DMS153 treated with DMSO at 0.1 percent for 48 hours (cell line): ENCODE data around the gene DEAF1.
A peak's percentile ranks its signal among the peaks of the same experiment; 100 is the strongest.

Source experiments
- DNase-seq: peaks from one replicate; lab custom pipeline; 2025; ENCODE audit not compliant: unreplicated experiment; lab: John Stamatoyannopoulos, UW

DEAF1 gene

GRCh38 chr11:613369-613968, 81.6 kb downstream of the DEAF1 start:
- DNase-seq, result peak; percentile 43

GRCh38 chr11:612961-613300, 82.1 kb downstream of the DEAF1 start:
- DNase-seq, result no peak

- no peak for DNase-seq
Observed at GRCh38 chr11:612201-612960, 82.6 kb downstream of the DEAF1 start.

GRCh38 chr11:611001-611996, 83.7 kb downstream of the DEAF1 start:
- no peak for DNase-seq

GRCh38 chr11:610146-610801, 84.7 kb downstream of the DEAF1 start:
- DNase-seq, result no peak

- DNase-seq, result no peak
Observed at GRCh38 chr11:609341-609811, 85.6 kb downstream of the DEAF1 start.

- DNase-seq, result no peak
Observed at GRCh38 chr11:608791-609251, 86.2 kb downstream of the DEAF1 start.

GRCh38 chr11:607971-608659, 86.9 kb downstream of the DEAF1 start:
- no peak for DNase-seq

GRCh38 chr11:607020-607780, 87.8 kb downstream of the DEAF1 start:
- DNase-seq, result no peak

GRCh38 chr11:606245-606644, 88.8 kb downstream of the DEAF1 start:
- DNase-seq, result no peak

- no peak for DNase-seq
Observed at GRCh38 chr11:605286-606129, 89.5 kb downstream of the DEAF1 start.

- no peak for DNase-seq
Observed at GRCh38 chr11:603154-603553, 91.9 kb downstream of the DEAF1 start.

- no peak for DNase-seq
Observed at GRCh38 chr11:601573-602245, 93.3 kb downstream of the DEAF1 start.

GRCh38 chr11:598005-598680, 96.9 kb downstream of the DEAF1 start:
- DNase-seq, result no peak

GRCh38 chr11:597166-597725, 97.8 kb downstream of the DEAF1 start:
- no peak for DNase-seq

GRCh38 chr11:596374-596773, 98.6 kb downstream of the DEAF1 start:
- no peak for DNase-seq

- DNase-seq, result no peak
Observed at GRCh38 chr11:595400-595799, 99.6 kb downstream of the DEAF1 start.
